ENCODE measurements around the gene MEGF11. TPM values are rescaled to one million over a fixed set of nuclear protein-coding genes. Genes with fewer than 3 reads are reported as not detected.

MEGF11 gene
- polyA plus RNA-seq, 2 of the 4 experiments (the other 2 are of a cell fraction), result 0.25 to 0.31 TPM

DNA sequence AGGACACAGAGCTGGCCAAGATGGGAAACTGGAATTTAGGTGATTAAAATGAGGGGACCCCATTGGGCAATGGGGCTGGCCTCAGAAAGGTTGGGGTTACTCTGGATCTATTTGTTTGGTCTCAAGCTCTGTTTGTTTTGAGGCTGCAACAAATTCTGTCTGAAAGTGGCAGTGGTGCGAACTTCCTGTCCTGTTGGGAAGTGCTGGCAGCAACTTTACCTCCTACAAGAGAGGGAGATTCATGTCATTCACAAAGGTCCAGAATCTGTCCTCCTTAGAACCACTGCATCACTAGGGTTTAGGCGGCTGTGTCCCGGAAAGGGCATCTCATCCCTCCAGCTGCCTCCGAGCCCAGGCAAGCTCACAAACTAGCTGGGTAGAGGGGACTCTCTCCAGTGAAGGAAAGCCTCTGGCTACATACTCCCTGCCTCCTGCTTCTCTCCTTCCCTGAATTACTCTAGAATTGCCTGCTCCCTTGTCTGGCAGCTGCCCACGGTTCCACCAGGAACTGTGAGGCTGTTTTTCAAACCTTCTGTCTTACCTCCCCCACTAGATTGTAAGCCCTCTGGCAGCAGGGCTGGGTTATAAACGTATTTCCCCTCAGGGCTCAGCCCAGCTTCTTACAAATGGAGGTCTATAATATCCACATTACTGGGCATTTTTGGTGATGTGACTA lies 23.6 kb downstream of the MEGF11 start:
- DNase-seq (ENCODE audit: low read depth in 1 of 2, low spot score in 1 of 2), result no peak
- no peak for ATAC-seq
- FAIRE-seq, result no peak
- Histone ChIP-seq H3K4me3 (no peak overlapping the region), H3K4me2 (no peak overlapping the region), H3K9me3 (no peaks in the 10 kb centered on the region), H3K27ac (no peak overlapping the region), H3K4me1 (peaks cover 6% of the 10 kb centered on the region; the same call in 2 of the 3 replicates)
- TF ChIP-seq NR3C1 (IDR thresholded peaks at IDR 0.05) (no peak), FOSL2 (IDR thresholded peaks at IDR 0.05) (no peak), FOSL2 (CRISPR knock-in tag; IDR thresholded peaks at IDR 0.05) (no peak), CEBPB (IDR thresholded peaks at IDR 0.05) (no peak), CHD2 (IDR thresholded peaks at IDR 0.05; ENCODE audit: low read length, partially characterized antibody) (no peak), ZC3H11A (IDR thresholded peaks at IDR 0.05) (no peak), POLR2AphosphoS2 (conservative IDR thresholded peaks at IDR 0.05; ENCODE audit: low read length) (no peak), RCOR1 (IDR thresholded peaks at IDR 0.05; ENCODE audit: low read depth, low read length) (no peak), EHMT2 (IDR thresholded peaks at IDR 0.05; ENCODE audit: low read depth) (no peak), ZNF302 (CRISPR knock-in tag; IDR thresholded peaks at IDR 0.05) (no peak), RFX5 (IDR thresholded peaks at IDR 0.05) (no peak), MAZ (IDR thresholded peaks at IDR 0.05; ENCODE audit: borderline replicate concordance, low read depth, low read length) (no peak), ESRRA (IDR thresholded peaks at IDR 0.05; ENCODE audit: borderline replicate concordance, low read length) (no peak), TFCP2L1 (CRISPR knock-in tag; IDR thresholded peaks at IDR 0.05) (no peak), SMC3 (IDR thresholded peaks at IDR 0.05) (no peak), HOXA7 (CRISPR knock-in tag; IDR thresholded peaks at IDR 0.05) (no peak), NFE2L2 (conservative IDR thresholded peaks at IDR 0.05; ENCODE audit: low read length) (no peak), JUNB (IDR thresholded peaks at IDR 0.05) (no peak), MYC (IDR thresholded peaks at IDR 0.05; ENCODE audit: borderline replicate concordance, low read length) (no peak)
- TF ChIP-seq, protein P1, sequence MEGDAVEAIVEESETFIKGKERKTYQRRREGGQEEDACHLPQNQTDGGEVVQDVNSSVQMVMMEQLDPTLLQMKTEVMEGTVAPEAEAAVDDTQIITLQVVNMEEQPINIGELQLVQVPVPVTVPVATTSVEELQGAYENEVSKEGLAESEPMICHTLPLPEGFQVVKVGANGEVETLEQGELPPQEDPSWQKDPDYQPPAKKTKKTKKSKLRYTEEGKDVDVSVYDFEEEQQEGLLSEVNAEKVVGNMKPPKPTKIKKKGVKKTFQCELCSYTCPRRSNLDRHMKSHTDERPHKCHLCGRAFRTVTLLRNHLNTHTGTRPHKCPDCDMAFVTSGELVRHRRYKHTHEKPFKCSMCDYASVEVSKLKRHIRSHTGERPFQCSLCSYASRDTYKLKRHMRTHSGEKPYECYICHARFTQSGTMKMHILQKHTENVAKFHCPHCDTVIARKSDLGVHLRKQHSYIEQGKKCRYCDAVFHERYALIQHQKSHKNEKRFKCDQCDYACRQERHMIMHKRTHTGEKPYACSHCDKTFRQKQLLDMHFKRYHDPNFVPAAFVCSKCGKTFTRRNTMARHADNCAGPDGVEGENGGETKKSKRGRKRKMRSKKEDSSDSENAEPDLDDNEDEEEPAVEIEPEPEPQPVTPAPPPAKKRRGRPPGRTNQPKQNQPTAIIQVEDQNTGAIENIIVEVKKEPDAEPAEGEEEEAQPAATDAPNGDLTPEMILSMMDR (IDR thresholded peaks at IDR 0.05), result no peak
- ChIA-PET CTCF (interaction anchor here (1.2 to 2.3 kb wide), 3 partner anchors 12 to 55 kb away, joined by 3 to 6 read pairs (median 3); no protein-coding TSS in a partner anchor), POLR2A (no interaction called here)
- WGBS (ENCODE audit: missing lambda C conversion rate), result 62% methylated on average over 6 of the region's 6 CpGs

DNA sequence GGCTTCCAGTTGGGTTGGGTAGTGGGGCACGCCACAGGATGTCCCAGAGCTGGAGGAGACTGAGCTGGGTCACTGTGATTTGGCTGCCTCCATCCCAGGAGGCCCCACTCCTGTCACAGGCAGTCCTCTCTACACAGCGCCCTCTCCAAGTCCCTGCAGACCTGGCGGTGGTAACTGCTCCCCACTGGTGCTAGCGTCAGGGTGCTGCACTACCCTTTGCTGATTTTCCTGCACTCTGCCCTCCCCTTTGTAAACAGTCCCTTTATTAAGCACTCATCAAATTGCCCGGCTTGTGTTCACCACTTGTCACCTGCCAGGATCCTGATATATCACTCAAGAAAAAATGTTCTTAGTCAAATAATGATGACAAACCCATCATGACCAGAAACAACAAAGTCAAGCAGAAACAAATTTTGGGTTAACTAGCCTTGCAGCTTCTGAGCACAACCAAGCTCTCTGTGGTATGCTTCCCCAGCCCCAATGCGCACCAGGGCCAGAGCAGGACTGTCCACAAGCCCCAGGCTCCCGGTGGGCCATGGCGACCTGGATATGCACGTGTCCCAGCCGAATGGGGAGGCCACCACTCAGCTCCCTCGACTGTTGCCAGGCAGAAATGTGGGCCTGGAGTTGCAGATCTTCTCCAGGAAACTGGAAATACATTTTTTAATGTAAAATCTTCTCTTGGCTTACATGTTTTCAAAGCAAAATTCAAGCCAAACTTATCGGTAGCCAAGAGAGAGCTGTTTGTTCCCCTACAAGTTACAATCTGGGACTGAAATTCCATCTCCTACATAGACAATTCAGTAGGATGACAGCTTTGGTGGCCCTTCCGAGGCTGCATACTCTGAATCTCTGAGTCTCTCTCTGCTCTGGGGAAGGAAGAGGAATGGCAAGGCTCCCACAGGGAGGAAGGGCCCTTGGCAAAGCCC lies 24.5 kb downstream of the MEGF11 start:
- Histone ChIP-seq H3K4me1 (peaks cover 6% of the 10 kb centered on the region; the same call in 2 of the 3 replicates), H3K4me2 (no peak overlapping the region), H3K27ac (no peak overlapping the region), H3K4me3 (no peak overlapping the region), H3K9me3 (no peaks in the 10 kb centered on the region)
- no peak for ATAC-seq
- FAIRE-seq, result no peak
- TF ChIP-seq HOXB13 (CRISPR knock-in tag; IDR thresholded peaks at IDR 0.05; ENCODE audit: low read depth) (no peak), JUN (IDR thresholded peaks at IDR 0.05) (no peak), NFE2L2 (conservative IDR thresholded peaks at IDR 0.05; ENCODE audit: low read length) (no peak), FOSB (CRISPR knock-in tag; IDR thresholded peaks at IDR 0.05) (no peak), CBX8 (IDR thresholded peaks at IDR 0.05) (no peak), FOXS1 (CRISPR knock-in tag; IDR thresholded peaks at IDR 0.05) (no peak), HDAC2 (IDR thresholded peaks at IDR 0.05) (no peak), RCOR1 (IDR thresholded peaks at IDR 0.05; ENCODE audit: low read depth, low read length) (no peak)
- TF ChIP-seq, protein P2, sequence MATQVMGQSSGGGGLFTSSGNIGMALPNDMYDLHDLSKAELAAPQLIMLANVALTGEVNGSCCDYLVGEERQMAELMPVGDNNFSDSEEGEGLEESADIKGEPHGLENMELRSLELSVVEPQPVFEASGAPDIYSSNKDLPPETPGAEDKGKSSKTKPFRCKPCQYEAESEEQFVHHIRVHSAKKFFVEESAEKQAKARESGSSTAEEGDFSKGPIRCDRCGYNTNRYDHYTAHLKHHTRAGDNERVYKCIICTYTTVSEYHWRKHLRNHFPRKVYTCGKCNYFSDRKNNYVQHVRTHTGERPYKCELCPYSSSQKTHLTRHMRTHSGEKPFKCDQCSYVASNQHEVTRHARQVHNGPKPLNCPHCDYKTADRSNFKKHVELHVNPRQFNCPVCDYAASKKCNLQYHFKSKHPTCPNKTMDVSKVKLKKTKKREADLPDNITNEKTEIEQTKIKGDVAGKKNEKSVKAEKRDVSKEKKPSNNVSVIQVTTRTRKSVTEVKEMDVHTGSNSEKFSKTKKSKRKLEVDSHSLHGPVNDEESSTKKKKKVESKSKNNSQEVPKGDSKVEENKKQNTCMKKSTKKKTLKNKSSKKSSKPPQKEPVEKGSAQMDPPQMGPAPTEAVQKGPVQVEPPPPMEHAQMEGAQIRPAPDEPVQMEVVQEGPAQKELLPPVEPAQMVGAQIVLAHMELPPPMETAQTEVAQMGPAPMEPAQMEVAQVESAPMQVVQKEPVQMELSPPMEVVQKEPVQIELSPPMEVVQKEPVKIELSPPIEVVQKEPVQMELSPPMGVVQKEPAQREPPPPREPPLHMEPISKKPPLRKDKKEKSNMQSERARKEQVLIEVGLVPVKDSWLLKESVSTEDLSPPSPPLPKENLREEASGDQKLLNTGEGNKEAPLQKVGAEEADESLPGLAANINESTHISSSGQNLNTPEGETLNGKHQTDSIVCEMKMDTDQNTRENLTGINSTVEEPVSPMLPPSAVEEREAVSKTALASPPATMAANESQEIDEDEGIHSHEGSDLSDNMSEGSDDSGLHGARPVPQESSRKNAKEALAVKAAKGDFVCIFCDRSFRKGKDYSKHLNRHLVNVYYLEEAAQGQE (IDR thresholded peaks at IDR 0.05), result no peak
- TF ChIP-seq, protein P3, sequence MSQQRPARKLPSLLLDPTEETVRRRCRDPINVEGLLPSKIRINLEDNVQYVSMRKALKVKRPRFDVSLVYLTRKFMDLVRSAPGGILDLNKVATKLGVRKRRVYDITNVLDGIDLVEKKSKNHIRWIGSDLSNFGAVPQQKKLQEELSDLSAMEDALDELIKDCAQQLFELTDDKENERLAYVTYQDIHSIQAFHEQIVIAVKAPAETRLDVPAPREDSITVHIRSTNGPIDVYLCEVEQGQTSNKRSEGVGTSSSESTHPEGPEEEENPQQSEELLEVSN (IDR thresholded peaks at IDR 0.05; ENCODE audit: borderline replicate concordance, low read depth), result no peak
- ChIA-PET CTCF (interaction anchor here (1.2 to 2.3 kb wide), 4 partner anchors 12 to 405 kb away, joined by 3 to 6 read pairs (median 4); no protein-coding TSS in a partner anchor), POLR2A (no interaction called here)
- WGBS (ENCODE audit: missing lambda C conversion rate), result 58% methylated on average over 13 of the region's 13 CpGs
- no peak for DNase-seq (ENCODE audit: low read depth in 1 of 2, low spot score in 1 of 2)
